Trophoblast cell (in vitro differentiated cells and primary cell): ENCODE results near the gene HGFAC.

ENCODE experiments used
- DNase-seq, 2 donors: peaks; one replicate each; pipeline ENCODE4 v3.0.0-alpha.2; 2016
- H2AFZ ChIP-seq: 2 replicates; pipeline ENCODE4 v1.6.1; 2013; ENCODE audit warnings: low read length, moderate library complexity, mild to moderate bottlenecking; ENCODE audit not compliant: insufficient read depth, poor library complexity
- H2AK5ac ChIP-seq: 2 replicates; pipeline ENCODE4 v1.6.1; 2013; ENCODE audit warnings: mild to moderate bottlenecking, low read length
- H2BK120ac ChIP-seq: 2 replicates; pipeline ENCODE4 v1.6.1; 2013; ENCODE audit warnings: low read length, mild to moderate bottlenecking, moderate library complexity; ENCODE audit not compliant: insufficient read depth, poor library complexity
- H2BK12ac ChIP-seq: 2 replicates; pipeline ENCODE4 v1.6.1; 2013; ENCODE audit warnings: mild to moderate bottlenecking, low read length, moderate library complexity
- H2BK5ac ChIP-seq: 2 replicates; pipeline ENCODE4 v1.6.1; 2013; ENCODE audit warnings: low read length, low read depth, moderate library complexity, mild to moderate bottlenecking; ENCODE audit not compliant: poor library complexity
- H3K14ac ChIP-seq: 2 replicates; pipeline ENCODE4 v1.6.1; 2013; ENCODE audit warnings: mild to moderate bottlenecking, low read length
- H3K18ac ChIP-seq: 2 replicates; pipeline ENCODE4 v1.6.1; 2013; ENCODE audit warnings: mild to moderate bottlenecking, low read length
- H3K23ac ChIP-seq: 2 replicates; pipeline ENCODE4 v1.6.1; 2013; ENCODE audit warnings: low read length
- H3K27ac ChIP-seq: 2 replicates; pipeline ENCODE4 v1.5.1; 2013; ENCODE audit warnings: low read depth, mild to moderate bottlenecking, inconsistent platforms, low read length, moderate library complexity
- H3K27me3 ChIP-seq: 2 replicates; pipeline ENCODE4 v1.6.1; 2013; ENCODE audit warnings: inconsistent platforms, mild to moderate bottlenecking, low read length, moderate library complexity; ENCODE audit not compliant: insufficient read depth
- H3K36me3 ChIP-seq, 2 experiments: 1 replicate in 1 of 2; 2 replicates in 1 of 2; pipeline ENCODE4 v1.6.1; 2013; ENCODE audit warnings: low read length in 2 of 2, mild to moderate bottlenecking in 2 of 2, moderate library complexity in 1 of 2; ENCODE audit not compliant: insufficient read depth in 2 of 2, control insufficient read depth in 1 of 2
- H3K4ac ChIP-seq: 2 replicates; pipeline ENCODE4 v1.6.1; 2013; ENCODE audit warnings: low read depth, mild to moderate bottlenecking, low read length, moderate library complexity
- H3K4me1 ChIP-seq, 2 experiments: 1 replicate in 1 of 2; 2 replicates in 1 of 2; pipeline ENCODE4 v1.6.1; 2013; ENCODE audit warnings: low read length in 2 of 2, mild to moderate bottlenecking in 2 of 2, moderate library complexity in 1 of 2; ENCODE audit not compliant: insufficient read depth in 2 of 2, control insufficient read depth in 1 of 2
- H3K4me2 ChIP-seq: 2 replicates; pipeline ENCODE4 v1.6.1; 2013; ENCODE audit warnings: inconsistent platforms, mild to moderate bottlenecking, low read length, moderate library complexity
- H3K4me3 ChIP-seq: 2 replicates; pipeline ENCODE4 v1.5.1; 2013; ENCODE audit warnings: mild to moderate bottlenecking, low read depth, low read length, inconsistent platforms
- H3K79me1 ChIP-seq: one replicate; pipeline ENCODE4 v1.6.1; 2013; ENCODE audit warnings: low read length
- H3K79me2 ChIP-seq: 2 replicates; pipeline ENCODE4 v1.6.1; 2013; ENCODE audit warnings: low read length, mild to moderate bottlenecking; ENCODE audit not compliant: control insufficient read depth, insufficient read depth, poor library complexity
- H3K9ac ChIP-seq: 2 replicates; pipeline ENCODE4 v1.6.1; 2013; ENCODE audit warnings: mild to moderate bottlenecking, low read length
- H3K9me3 ChIP-seq: 2 replicates; pipeline ENCODE4 v1.6.1; 2013; ENCODE audit warnings: low read depth, mild to moderate bottlenecking, control low read depth, inconsistent platforms, low read length; ENCODE audit not compliant: insufficient read depth
- H4K12ac ChIP-seq: 2 replicates; pipeline ENCODE4 v1.6.1; 2013; ENCODE audit warnings: low read depth, mild to moderate bottlenecking, low read length, moderate library complexity
- H4K8ac ChIP-seq: 2 replicates; pipeline ENCODE4 v1.6.1; 2013; ENCODE audit warnings: low read depth, mild to moderate bottlenecking, low read length, moderate library complexity
- H4K91ac ChIP-seq: one replicate; pipeline ENCODE4 v1.6.1; 2013; ENCODE audit warnings: low read depth, mild to moderate bottlenecking, low read length, moderate library complexity
- WGBS: extraction: QIAGEN DNeasy Blood & Tissue Kit; methylation state at CpG from one replicate; pipeline ENCODE4 v1.1.7; 2013; ENCODE audit warnings: missing lambda C conversion rate; ENCODE audit not compliant: insufficient read length, insufficient coverage; ENCODE audit errors: extremely low coverage; 5-methylcytosine and 5-hydroxymethylcytosine counted together

The HGFAC gene

DNA sequence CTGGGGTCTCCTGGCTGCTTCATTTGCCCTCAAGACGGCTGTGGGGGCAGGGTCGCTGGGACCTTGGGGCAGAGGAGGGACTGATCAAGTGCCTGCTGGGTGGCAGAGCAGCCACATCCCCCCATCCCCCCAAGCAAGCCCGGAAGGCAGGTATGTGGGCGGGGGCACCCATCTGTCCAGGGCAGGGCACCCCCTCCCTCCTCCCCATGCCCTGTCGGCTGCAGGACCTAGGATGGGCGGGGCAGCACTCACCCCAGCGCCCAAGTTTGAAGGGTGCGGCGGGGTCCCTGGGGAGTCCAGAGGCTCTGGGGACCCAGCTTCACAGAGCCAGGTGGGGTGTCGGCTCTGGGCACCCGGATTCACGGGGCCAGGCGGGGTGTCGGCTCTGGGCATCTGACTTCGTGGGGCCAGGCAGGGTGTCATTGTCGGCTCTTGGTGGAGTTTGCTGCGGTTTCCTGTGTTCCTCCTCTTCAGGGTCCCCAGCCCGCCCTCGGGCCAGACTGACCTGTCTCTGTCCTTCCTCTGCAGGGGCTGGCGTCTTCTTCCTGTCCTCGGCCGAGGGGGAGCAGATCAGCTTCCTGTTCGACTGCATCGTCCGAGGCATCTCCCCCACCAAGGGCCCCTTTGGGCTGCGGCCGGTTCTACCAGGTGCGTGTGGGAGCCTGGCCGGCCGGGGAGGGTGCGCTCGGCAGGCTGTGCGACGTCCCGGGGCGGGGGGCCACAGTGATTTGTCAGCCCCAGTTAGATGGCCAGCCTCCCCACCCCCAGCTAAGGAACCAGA lies 43.4 kb downstream of the HGFAC start:
- no peak overlapping the region for H3K18ac ChIP-seq
- DNase-seq = no peak

DNA sequence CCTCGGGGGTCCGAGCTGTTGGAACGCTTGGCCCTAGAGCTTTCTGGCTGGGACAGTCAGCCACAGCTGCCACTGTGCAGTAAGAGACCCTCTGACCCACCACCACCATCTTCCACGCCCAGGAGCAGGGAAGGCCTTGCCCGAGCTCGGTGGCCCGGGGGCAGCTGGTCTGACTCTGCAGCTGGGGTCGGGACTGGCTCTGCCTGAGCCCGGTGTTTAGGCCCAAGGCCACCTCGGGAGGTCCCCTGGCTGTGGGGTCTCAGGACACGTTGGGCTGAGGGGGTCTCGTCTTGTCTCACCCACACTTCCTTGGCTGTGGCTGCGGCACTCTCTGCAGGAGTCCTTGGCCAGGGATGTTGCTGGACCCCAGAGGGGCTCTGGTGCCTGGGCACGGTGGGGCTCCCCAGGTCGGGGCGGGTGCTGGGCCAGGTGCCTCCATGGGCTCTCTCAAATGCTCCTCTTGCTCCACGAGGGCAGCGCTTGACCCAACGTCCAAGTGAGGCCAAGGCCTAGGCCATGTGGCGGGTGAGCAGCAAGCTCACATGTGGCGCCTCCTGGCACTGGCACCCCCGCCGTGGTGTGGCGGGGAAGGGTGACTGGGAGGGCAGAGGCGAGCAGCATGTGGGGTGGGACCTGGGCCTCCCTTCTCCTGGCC lies 44.2 kb downstream of the HGFAC start:
- no peaks in the 10 kb centered on the region for H3K27me3 ChIP-seq
- H2AK5ac ChIP-seq = no peak overlapping the region
- H4K91ac ChIP-seq = no peak overlapping the region
- H4K12ac ChIP-seq = no peak overlapping the region
- no peak overlapping the region for H2BK5ac ChIP-seq
- peaks cover 17 to 25% of the 10 kb centered on the region in 2 experiments for H3K4me1 ChIP-seq
- no peak overlapping the region for H3K14ac ChIP-seq
- DNase-seq = no peak
- no peak overlapping the region for H3K4me3 ChIP-seq
- H4K8ac ChIP-seq = no peak overlapping the region
- no peak overlapping the region for H3K9ac ChIP-seq
- no peaks in the 10 kb centered on the region for H3K36me3 ChIP-seq
- H3K18ac ChIP-seq = no peak overlapping the region
- no peaks in the 10 kb centered on the region for H3K79me2 ChIP-seq
- no peak overlapping the region for H3K23ac ChIP-seq
- peaks cover 7% of the 10 kb centered on the region for H3K9me3 ChIP-seq
- H3K27ac ChIP-seq = no peak overlapping the region
- H2AFZ ChIP-seq = no peak overlapping the region
- no peak overlapping the region for H3K4ac ChIP-seq
- no peak overlapping the region for H2BK12ac ChIP-seq
- no CpG with 5 or more reads among the region's 25 CpGs for WGBS
- no peaks in the 10 kb centered on the region for H3K79me1 ChIP-seq
- no peak overlapping the region for H2BK120ac ChIP-seq
- no peak overlapping the region for H3K4me2 ChIP-seq

More for the DNA sequence above, 43.4 kb downstream of the HGFAC start:
- Histone ChIP-seq H2BK12ac (no peak overlapping the region), H3K4me1 (peaks cover 17 to 25% of the 10 kb centered on the region in 2 experiments), H2AK5ac (no peak overlapping the region), H2BK5ac (no peak overlapping the region), H3K4ac (no peak overlapping the region), H3K36me3 (no peaks in the 10 kb centered on the region), H3K4me3 (no peak overlapping the region), H3K14ac (no peak overlapping the region), H3K9ac (no peak overlapping the region), H3K79me1 (no peaks in the 10 kb centered on the region), H4K8ac (no peak overlapping the region), H2AFZ (peak overlapping the region; percentile 8), H2BK120ac (no peak overlapping the region), H3K27ac (no peak overlapping the region), H3K27me3 (no peaks in the 10 kb centered on the region), H3K23ac (no peak overlapping the region), H3K9me3 (peaks cover 7% of the 10 kb centered on the region), H3K4me2 (no peak overlapping the region), H4K91ac (no peak overlapping the region), H3K79me2 (no peaks in the 10 kb centered on the region), H4K12ac (peak overlapping the region; percentile 20)
- WGBS = no CpG with 5 or more reads among the region's 36 CpGs

DNA sequence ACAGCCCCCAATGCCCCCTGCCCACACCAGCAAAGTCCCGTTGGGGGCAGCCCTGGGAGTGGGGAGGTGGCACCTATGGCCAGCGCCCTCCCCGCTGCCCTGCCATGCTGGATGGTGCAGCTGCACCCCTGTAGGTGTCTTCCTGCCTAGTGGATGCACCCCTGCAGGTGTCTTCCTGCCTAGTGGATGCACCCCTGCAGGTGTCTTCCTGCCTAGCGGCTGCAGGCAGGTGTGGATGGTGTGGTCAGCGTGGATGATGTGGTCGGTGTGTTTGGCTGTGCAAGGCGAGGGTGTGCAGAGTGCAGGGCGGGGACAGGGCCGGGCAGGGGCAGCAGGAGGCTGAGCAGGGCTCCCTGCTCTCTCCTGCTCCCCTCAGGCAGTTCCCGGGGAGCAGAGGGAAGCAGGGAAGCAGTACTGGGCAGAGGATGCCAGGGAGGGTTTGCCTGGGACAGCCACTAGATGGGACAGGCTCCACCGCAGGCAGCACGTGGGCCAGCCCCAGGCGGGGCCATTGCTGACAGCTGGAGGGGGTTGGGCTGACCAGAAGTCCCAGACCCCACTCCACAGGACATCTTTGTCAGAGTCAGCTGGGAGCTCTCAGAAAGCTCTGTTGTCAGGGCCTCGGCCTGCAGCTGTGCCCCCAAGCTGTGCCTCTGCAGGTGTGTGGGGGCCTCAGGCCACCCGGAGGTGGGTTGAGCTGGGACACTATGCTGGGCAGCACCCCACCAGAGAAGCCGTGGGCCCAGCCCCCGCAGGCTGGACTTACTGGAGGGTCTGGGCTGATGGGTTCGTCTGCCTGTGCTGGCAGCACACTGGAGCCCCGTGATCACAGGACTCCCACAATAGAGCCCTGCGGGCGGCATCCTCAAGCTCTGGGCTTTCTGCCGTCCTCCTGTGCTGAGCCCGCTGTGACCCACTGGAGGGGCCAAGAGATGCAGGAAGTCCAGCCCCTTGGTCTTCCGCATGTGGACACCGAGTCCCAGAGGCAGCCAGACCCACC lies 45.1 kb downstream of the HGFAC start:
- no peak overlapping the region for H4K12ac ChIP-seq
- no peak overlapping the region for H3K27ac ChIP-seq
- no peak overlapping the region for H2BK5ac ChIP-seq
- no peaks in the 10 kb centered on the region for H3K79me2 ChIP-seq
- H2BK120ac ChIP-seq = no peak overlapping the region
- no peak overlapping the region for H3K23ac ChIP-seq
- H2AK5ac ChIP-seq = no peak overlapping the region
- peaks cover 6% of the 10 kb centered on the region for H3K9me3 ChIP-seq
- H3K27me3 ChIP-seq = no peaks in the 10 kb centered on the region
- H3K9ac ChIP-seq = no peak overlapping the region
- H4K8ac ChIP-seq = no peak overlapping the region
- no peak overlapping the region for H4K91ac ChIP-seq
- no peak overlapping the region for H3K18ac ChIP-seq
- no peak overlapping the region for H2BK12ac ChIP-seq
- H3K4me2 ChIP-seq = no peak overlapping the region
- no peak for DNase-seq
- no peaks in the 10 kb centered on the region for H3K36me3 ChIP-seq
- peaks cover 17 to 25% of the 10 kb centered on the region in 2 experiments for H3K4me1 ChIP-seq
- H2AFZ ChIP-seq = no peak overlapping the region
- H3K79me1 ChIP-seq = no peaks in the 10 kb centered on the region
- H3K4me3 ChIP-seq = no peak overlapping the region
- H3K4ac ChIP-seq = no peak overlapping the region
- no CpG with 5 or more reads among the region's 25 CpGs for WGBS
- H3K14ac ChIP-seq = no peak overlapping the region

DNA sequence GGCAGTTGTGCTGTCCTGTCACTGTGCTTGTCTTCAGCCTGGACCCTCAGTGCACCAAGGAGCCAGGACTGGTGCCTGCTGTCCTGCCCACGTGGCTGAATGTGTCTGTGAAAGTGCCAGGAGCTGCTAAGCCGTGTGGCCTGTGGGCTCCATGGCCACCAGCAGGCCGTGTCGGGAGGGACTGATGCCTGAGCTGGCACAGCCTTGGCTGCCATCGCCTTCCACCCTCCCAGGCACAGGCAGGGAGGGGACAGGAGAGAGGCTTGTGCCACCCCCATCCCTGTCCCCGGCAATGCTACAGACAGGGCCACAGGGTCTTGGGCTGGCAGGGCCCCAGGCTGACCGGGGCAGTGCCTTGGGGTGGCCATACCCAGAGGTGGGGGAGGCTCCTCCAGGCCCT lies 46.1 kb downstream of the HGFAC start:
- no peak overlapping the region for H2AFZ ChIP-seq
- no peak overlapping the region for H2BK120ac ChIP-seq
- H3K4me1 ChIP-seq = peaks cover 17 to 25% of the 10 kb centered on the region in 2 experiments
- H4K91ac ChIP-seq = no peak overlapping the region
- no peak overlapping the region for H4K8ac ChIP-seq
- H2BK5ac ChIP-seq = no peak overlapping the region
- no peaks in the 10 kb centered on the region for H3K79me1 ChIP-seq
- H3K9ac ChIP-seq = no peak overlapping the region
- H2BK12ac ChIP-seq = no peak overlapping the region
- no peak overlapping the region for H3K27ac ChIP-seq
- no peak overlapping the region for H3K14ac ChIP-seq
- no peak for DNase-seq
- H3K9me3 ChIP-seq = peaks cover 4% of the 10 kb centered on the region
- no peaks in the 10 kb centered on the region for H3K79me2 ChIP-seq
- no CpG with 5 or more reads among the region's 7 CpGs for WGBS
- H4K12ac ChIP-seq = no peak overlapping the region
- H3K36me3 ChIP-seq = no peaks in the 10 kb centered on the region
- H3K18ac ChIP-seq = no peak overlapping the region
- no peaks in the 10 kb centered on the region for H3K27me3 ChIP-seq
- H3K4me3 ChIP-seq = no peak overlapping the region
- H2AK5ac ChIP-seq = no peak overlapping the region
- H3K4me2 ChIP-seq = no peak overlapping the region
- H3K23ac ChIP-seq = no peak overlapping the region
- H3K4ac ChIP-seq = no peak overlapping the region
